ENCODE measurements around the gene LRRC10. TPM values are rescaled to one million over a fixed set of nuclear protein-coding genes. Genes with fewer than 3 reads are reported as not detected.

Gene LRRC10
- total and polyA plus RNA-seq, 2 donors (not counting 3 experiments of a cell fraction or from before 2014, with no cell fraction given): not detected

- DNase-seq (ENCODE audit: low read depth, low spot score): no peak
- Histone ChIP-seq H3K4me3 (replicated peaks in 1 of 3; ENCODE audit: insufficient read depth in 1 of 3, low read depth in 1 of 3, low read length in 3 of 3) (no peak overlapping the region), H2AFZ (ENCODE audit: low read depth, low read length) (no peak overlapping the region), H3K36me3 (ENCODE audit: control insufficient read depth in 2 of 2, extremely low read depth in 1 of 2, insufficient read depth in 2 of 2, low read length in 2 of 2) (peaks cover 25 to 43% of the 10 kb centered on the region in 2 experiments), H3K9me3 (replicated peaks; ENCODE audit: control insufficient read depth, insufficient read depth, low read length) (no peaks in the 10 kb centered on the region), H3K4me1 (ENCODE audit: control insufficient read depth, extremely low read depth, insufficient read depth, low read length) (peaks cover 8% of the 10 kb centered on the region), H3K4me2 (ENCODE audit: insufficient read depth, low read length) (no peak overlapping the region), H3K9me1 (replicated peaks; ENCODE audit: control insufficient read depth, extremely low read depth, insufficient read depth, low read length) (no peaks in the 10 kb centered on the region), H3K27me3 (ENCODE audit: control insufficient read depth in 2 of 2, insufficient read depth in 2 of 2, low read length in 2 of 2) (no peaks in the 10 kb centered on the region), H3K27ac (ENCODE audit: insufficient read depth, low read depth, low read length) (no peak overlapping the region), H4K20me1 (replicated peaks; ENCODE audit: control insufficient read depth, extremely low read depth, insufficient read depth, low read length) (peaks cover 3% of the 10 kb centered on the region), H3K79me2 (ENCODE audit: control insufficient read depth, insufficient read depth, low read length) (peaks cover 38% of the 10 kb centered on the region), H3K9ac (replicated peaks; ENCODE audit: extremely low read depth, insufficient read depth, low read length) (no peak overlapping the region)
- no peak for FAIRE-seq
- CTCF ChIA-PET: no interaction called here
- TF ChIP-seq EZH2 (IDR thresholded peaks at IDR 0.05; ENCODE audit: borderline replicate concordance, low read depth, low read length, severe bottlenecking) (no peak), POLR2A (IDR thresholded peaks at IDR 0.05; ENCODE audit: low read depth, low read length) (no peak), CTCF (IDR thresholded peaks at IDR 0.05; ENCODE audit: extremely low read depth in 1 of 2, insufficient read depth in 1 of 2, low read depth in 1 of 2, low read length in 2 of 2) (no peak), MAX (IDR thresholded peaks at IDR 0.05; ENCODE audit: insufficient read depth, insufficient read length) (no peak)
- dilution Hi-C loops (cut with MboI; ENCODE audit: extremely low pct_ligation_motif_present, low sequenced_read_pairs) (loop anchor here (25.0 kb wide), 1 partner anchor 201 kb away; no protein-coding TSS in a partner anchor), intact Hi-C loops (cut with micrococcal nuclease) (loop anchor here (5.0 kb wide), 4 partner anchors 149 to 654 kb away; partner anchors contain the start of genes CNOT2 and RAB3IP)
- BruUV-seq (replicated peaks): no TSS peak
- POLR2A ChIA-PET: no interaction called here
Observed at GRCh38 chr12:69588527-69588926, 22.2 kb downstream of the LRRC10 start.

All from endothelial cell of umbilical vein (primary cell).